Activated T-cell treated with anti-CD3 and anti-CD28 coated beads, Interleukin-2, amount 50 U/mL, for 24 hours (primary cell): ENCODE data around the gene SH3RF2.

Experiments
- DNase-seq: peaks from one replicate; pipeline ENCODE4 v3.0.0-alpha.2; 2020
- H3K27ac Mint-ChIP-seq: 2 replicates; pipeline ENCODE4 v1.8.0; 2020; ENCODE audit warnings: mild to moderate bottlenecking, mixed read lengths
- H3K27me3 Mint-ChIP-seq: 2 replicates; pipeline ENCODE4 v1.8.0; 2020; ENCODE audit warnings: mixed read lengths
- H3K36me3 Mint-ChIP-seq: 2 replicates; pipeline ENCODE4 v1.8.0; 2020; ENCODE audit warnings: low read depth, mixed read lengths
- H3K4me1 Mint-ChIP-seq: 2 replicates; pipeline ENCODE4 v1.8.0; 2020; ENCODE audit warnings: low read depth, mixed read lengths
- H3K4me3 Mint-ChIP-seq: 2 replicates; pipeline ENCODE4 v1.8.0; 2020; ENCODE audit warnings: mild to moderate bottlenecking, moderate library complexity, mixed read lengths
- H3K9me3 Mint-ChIP-seq: 2 replicates; pipeline ENCODE4 v1.8.0; 2020; ENCODE audit warnings: mixed read lengths

SH3RF2 gene

GRCh38 chr5:145975001-145975360 lies 38.6 kb downstream of the SH3RF2 start:
- no peak overlapping the region for H3K4me3 Mint-ChIP-seq
- no peaks in the 10 kb centered on the region for H3K36me3 Mint-ChIP-seq
- H3K4me1 Mint-ChIP-seq = peaks cover 11% of the 10 kb centered on the region
- H3K27me3 Mint-ChIP-seq = peaks cover 8% of the 10 kb centered on the region
- H3K9me3 Mint-ChIP-seq = no peaks in the 10 kb centered on the region
- DNase-seq = no peak
- no peak overlapping the region for H3K27ac Mint-ChIP-seq

DNA sequence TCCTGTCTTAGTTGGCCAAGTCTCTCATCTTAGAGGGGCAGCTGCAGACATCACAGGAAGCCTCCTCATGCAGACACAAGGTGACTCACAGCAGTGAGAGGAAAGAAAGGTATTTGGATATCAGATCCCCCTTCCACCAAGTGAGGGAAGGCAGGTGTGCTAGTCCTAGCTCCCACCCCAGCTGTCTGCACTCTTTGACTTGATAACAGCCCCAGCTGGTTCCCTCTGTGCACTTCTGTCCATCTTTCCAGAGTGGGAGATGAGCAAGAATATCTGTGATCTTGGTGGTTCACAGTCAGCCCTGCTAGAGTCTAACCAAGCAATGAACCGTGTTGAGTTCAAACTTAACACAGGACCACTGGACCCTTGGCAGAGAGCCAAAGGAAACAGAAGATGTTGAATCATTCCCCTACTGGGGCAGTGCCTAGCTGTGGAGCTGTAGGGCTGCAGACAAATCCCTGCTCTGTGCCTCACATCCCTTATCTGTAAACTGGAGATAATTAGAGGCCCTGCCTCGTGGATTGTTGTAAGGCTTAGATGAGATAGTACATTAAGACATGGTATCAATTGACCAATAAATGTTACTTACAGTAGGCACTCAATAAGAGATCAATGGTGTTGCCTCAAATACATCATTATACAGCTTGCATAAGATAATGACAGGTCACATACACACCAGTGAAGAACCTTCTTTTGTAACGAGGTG lies 39.1 kb downstream of the SH3RF2 start:
- no peak overlapping the region for H3K4me3 Mint-ChIP-seq
- no peaks in the 10 kb centered on the region for H3K36me3 Mint-ChIP-seq
- peaks cover 8% of the 10 kb centered on the region for H3K27me3 Mint-ChIP-seq
- H3K4me1 Mint-ChIP-seq = peaks cover 11% of the 10 kb centered on the region
- H3K27ac Mint-ChIP-seq = no peak overlapping the region
- no peak for DNase-seq
- H3K9me3 Mint-ChIP-seq = no peaks in the 10 kb centered on the region

- DNase-seq = no peak
- Mint-ChIP-seq H3K36me3 (no peaks in the 10 kb centered on the region), H3K4me3 (no peak overlapping the region), H3K4me1 (peaks cover 11% of the 10 kb centered on the region), H3K9me3 (no peaks in the 10 kb centered on the region), H3K27ac (no peak overlapping the region), H3K27me3 (peaks cover 8% of the 10 kb centered on the region)
Measured at GRCh38 chr5:145976431-145977155, 40.2 kb downstream of the SH3RF2 start.

- no peak for DNase-seq
- H3K4me3 Mint-ChIP-seq = no peak overlapping the region
- H3K4me1 Mint-ChIP-seq = peaks cover 11% of the 10 kb centered on the region
- H3K27ac Mint-ChIP-seq = no peak overlapping the region
- H3K9me3 Mint-ChIP-seq = no peaks in the 10 kb centered on the region
- no peaks in the 10 kb centered on the region for H3K36me3 Mint-ChIP-seq
- peaks cover 6% of the 10 kb centered on the region for H3K27me3 Mint-ChIP-seq
Measured at GRCh38 chr5:145978171-145978570, 41.8 kb downstream of the SH3RF2 start.

GRCh38 chr5:145978708-145979107 lies 42.3 kb downstream of the SH3RF2 start:
- peaks cover 11% of the 10 kb centered on the region for H3K4me1 Mint-ChIP-seq
- no peaks in the 10 kb centered on the region for H3K9me3 Mint-ChIP-seq
- no peak overlapping the region for H3K27ac Mint-ChIP-seq
- peaks cover 3% of the 10 kb centered on the region for H3K27me3 Mint-ChIP-seq
- no peak for DNase-seq
- H3K36me3 Mint-ChIP-seq = no peaks in the 10 kb centered on the region
- H3K4me3 Mint-ChIP-seq = no peak overlapping the region

DNA sequence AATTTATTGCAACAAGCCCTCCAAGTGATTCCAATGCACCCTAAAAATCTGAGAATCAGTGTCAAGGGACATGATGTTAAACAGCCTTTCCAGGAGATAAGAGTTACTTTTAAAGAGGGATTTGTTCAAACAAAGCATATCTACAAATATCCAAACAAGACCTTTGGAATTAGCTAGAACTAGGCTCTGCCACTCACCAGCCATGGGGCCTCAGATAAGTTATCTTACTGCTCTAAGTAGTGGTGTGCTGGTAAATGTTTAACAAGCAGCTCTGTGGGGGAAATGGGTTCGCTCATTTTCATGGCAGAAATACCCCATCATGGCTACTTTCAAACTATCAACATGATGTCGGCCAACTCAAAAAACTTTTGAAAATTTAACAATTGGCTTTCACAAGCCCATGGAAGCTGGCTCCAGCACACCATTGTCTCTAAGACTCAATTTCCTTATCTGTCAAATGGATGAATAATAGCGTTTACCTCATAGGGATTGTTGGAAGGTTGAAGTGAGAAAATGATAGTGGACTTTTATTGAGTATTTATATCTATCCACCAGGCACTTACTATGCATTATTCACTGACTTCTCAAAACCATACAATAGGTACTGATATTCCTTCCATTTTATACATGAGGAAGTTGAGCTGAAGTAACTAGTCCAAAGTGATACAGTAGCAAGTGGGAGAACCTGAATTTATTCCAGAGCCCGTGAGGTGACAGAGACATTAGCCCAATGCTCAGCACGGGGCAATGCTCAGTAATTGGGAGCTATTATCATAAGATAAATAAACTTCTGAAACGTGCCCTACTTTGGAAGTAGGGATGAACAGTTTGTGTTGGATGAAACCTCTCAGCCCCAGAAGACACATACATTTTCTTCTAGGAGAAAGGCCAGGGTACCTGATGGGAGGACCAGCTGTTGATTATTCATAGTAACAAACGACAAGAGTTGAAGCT lies 43.2 kb downstream of the SH3RF2 start:
- H3K4me3 Mint-ChIP-seq = no peak overlapping the region
- H3K36me3 Mint-ChIP-seq = no peaks in the 10 kb centered on the region
- no peak overlapping the region for H3K27ac Mint-ChIP-seq
- peaks cover 4% of the 10 kb centered on the region for H3K27me3 Mint-ChIP-seq
- H3K9me3 Mint-ChIP-seq = no peaks in the 10 kb centered on the region
- H3K4me1 Mint-ChIP-seq = peaks cover 11% of the 10 kb centered on the region
- no peak for DNase-seq

GRCh38 chr5:145980259-145980658 lies 43.9 kb downstream of the SH3RF2 start:
- no peaks in the 10 kb centered on the region for H3K9me3 Mint-ChIP-seq
- DNase-seq = no peak
- H3K27ac Mint-ChIP-seq = no peak overlapping the region
- no peak overlapping the region for H3K4me3 Mint-ChIP-seq
- H3K36me3 Mint-ChIP-seq = no peaks in the 10 kb centered on the region
- H3K27me3 Mint-ChIP-seq = peaks cover 4% of the 10 kb centered on the region
- H3K4me1 Mint-ChIP-seq = peaks cover 11% of the 10 kb centered on the region

- Mint-ChIP-seq H3K27me3 (peaks cover 4% of the 10 kb centered on the region), H3K9me3 (no peaks in the 10 kb centered on the region), H3K36me3 (no peaks in the 10 kb centered on the region), H3K4me3 (no peak overlapping the region), H3K4me1 (peaks cover 8% of the 10 kb centered on the region), H3K27ac (no peak overlapping the region)
- no peak for DNase-seq
Measured at GRCh38 chr5:145980718-145981117, 44.3 kb downstream of the SH3RF2 start.

DNA sequence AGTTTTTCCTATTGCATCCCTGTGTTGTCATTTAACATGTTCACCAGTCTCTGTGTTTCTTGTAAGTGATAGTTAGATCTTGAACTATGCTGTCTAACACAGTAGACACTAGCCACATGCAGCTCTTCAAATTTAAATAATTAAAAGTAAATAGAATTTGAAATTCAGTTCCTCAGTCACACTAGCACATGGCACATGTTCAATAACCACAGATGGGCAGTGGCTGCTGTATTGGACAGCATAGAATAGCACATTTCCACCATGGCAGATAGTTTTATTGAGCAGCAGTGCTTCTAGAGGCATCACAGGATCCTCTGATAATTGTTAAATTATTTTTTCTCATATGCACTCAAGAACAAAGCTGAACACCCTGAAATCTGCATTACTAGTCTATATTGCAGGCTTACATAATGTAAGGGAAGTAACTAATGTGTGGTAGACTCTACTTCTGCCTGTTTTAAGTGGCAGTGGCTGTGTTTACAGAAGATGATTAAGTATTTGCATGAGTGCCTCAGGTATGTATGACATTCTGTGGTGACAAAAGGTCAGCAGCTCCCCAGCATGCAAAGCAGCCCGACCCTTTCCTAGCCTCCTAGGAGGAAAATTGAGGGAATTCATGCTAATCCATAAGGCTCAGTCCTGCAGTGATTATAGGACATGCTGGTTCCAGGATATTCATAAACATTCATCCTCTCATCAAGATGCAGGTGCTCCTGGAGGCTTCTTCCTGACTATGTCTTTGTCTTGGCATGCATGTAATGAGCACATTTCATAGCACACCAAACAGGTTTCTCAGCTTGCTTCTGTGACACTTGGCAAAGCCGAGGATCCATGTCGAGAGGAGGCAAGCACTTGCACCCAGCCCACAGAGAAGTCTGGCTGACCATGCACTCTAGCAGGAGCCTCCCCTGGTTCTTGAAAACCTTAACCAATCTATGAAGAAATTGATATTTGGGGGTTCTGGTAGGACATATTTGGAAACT lies 45.5 kb downstream of the SH3RF2 start:
- no peaks in the 10 kb centered on the region for H3K9me3 Mint-ChIP-seq
- no peaks in the 10 kb centered on the region for H3K4me1 Mint-ChIP-seq
- H3K36me3 Mint-ChIP-seq = no peaks in the 10 kb centered on the region
- no peak overlapping the region for H3K4me3 Mint-ChIP-seq
- no peak for DNase-seq
- H3K27ac Mint-ChIP-seq = no peak overlapping the region
- peaks cover 6% of the 10 kb centered on the region for H3K27me3 Mint-ChIP-seq

DNA sequence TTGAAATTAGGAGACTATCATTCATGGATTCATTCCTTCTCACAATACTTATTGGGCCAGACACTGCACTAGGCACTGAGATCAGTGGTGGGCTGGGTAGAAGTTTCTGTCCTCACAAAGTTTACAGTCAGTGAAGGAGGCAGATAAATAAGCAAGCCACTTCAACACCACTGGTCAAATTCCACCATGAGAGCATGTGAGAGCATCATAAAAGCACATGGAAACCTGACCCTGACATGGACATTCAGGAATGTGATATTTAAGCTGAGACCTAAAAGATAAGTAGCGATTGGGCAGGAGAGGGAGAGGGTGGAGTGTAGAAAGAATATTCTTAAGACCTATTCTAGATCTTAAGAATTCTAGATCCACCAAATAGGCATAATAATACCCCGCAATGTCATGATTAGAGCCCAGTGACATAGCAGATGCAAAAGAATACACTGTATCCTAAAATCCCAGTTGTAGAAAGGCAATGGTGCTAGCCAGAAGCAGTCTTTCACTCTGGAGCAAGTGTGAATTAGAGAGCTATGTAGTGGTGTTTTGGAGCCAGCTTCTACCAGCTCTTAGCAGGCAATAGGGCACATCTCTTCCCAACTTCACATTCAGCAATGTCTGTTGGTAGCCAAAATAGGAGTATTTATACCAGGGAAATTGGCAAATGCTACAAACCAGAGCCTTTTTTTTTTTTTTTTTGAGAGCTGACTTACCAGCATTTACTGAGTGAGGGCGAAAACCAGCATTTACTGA lies 46.4 kb downstream of the SH3RF2 start:
- Mint-ChIP-seq H3K27ac (no peak overlapping the region), H3K36me3 (no peaks in the 10 kb centered on the region), H3K9me3 (no peaks in the 10 kb centered on the region), H3K4me1 (no peaks in the 10 kb centered on the region), H3K4me3 (no peak overlapping the region), H3K27me3 (peaks cover 6% of the 10 kb centered on the region)
- no peak for DNase-seq

GRCh38 chr5:145983446-145983845 lies 47.1 kb downstream of the SH3RF2 start:
- H3K36me3 Mint-ChIP-seq = no peaks in the 10 kb centered on the region
- H3K27me3 Mint-ChIP-seq = peaks cover 6% of the 10 kb centered on the region
- DNase-seq = no peak
- no peak overlapping the region for H3K27ac Mint-ChIP-seq
- H3K4me3 Mint-ChIP-seq = no peak overlapping the region
- H3K9me3 Mint-ChIP-seq = no peaks in the 10 kb centered on the region
- no peaks in the 10 kb centered on the region for H3K4me1 Mint-ChIP-seq

DNA sequence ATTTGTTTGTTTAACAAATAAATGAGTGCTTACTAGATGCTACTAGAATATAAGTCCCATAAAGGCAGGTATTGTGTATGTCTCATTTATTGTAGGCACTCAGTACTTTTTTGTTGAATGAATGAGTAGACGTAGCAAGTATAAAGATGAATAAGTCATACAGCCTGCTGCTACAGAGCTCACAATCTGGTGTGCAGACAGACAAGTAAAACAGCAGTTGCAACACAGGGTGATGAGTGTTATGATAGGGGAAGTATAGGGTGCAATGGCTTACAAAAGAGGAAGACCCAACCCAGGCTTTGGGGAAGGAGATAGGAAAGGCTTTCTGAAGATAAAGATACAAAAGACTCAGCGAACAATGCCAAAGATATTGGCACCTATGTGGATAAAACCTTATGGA lies 47.7 kb downstream of the SH3RF2 start:
- no peak for DNase-seq
- H3K27me3 Mint-ChIP-seq = peaks cover 6% of the 10 kb centered on the region
- H3K27ac Mint-ChIP-seq = no peak overlapping the region
- no peak overlapping the region for H3K4me3 Mint-ChIP-seq
- H3K4me1 Mint-ChIP-seq = no peaks in the 10 kb centered on the region
- no peaks in the 10 kb centered on the region for H3K9me3 Mint-ChIP-seq
- H3K36me3 Mint-ChIP-seq = no peaks in the 10 kb centered on the region

DNA sequence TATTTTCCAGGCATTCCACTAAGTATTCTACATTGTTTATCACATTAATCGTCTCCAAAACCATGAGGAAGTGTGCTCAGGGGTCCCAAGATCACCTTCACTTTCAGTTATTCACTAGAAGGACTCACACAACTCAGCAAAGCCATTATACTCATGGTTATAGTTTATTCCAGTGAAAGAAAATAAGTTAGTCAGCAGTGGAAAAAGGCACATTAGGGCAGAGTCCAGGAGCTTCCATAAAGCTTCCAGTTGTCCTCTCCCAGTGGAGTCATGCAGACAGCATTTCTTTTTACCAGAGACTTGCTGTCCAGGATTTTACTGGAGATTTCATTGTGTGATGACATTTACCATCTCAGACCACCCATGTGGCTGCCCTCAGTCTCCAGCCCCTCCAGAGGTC lies 51.5 kb downstream of the SH3RF2 start:
- no peaks in the 10 kb centered on the region for H3K36me3 Mint-ChIP-seq

More for the DNA sequence above, 51.5 kb downstream of the SH3RF2 start:
- no peak for DNase-seq
- Mint-ChIP-seq H3K9me3 (peaks cover 2% of the 10 kb centered on the region), H3K27me3 (peaks cover 6% of the 10 kb centered on the region), H3K4me1 (no peaks in the 10 kb centered on the region), H3K4me3 (no peak overlapping the region), H3K27ac (no peak overlapping the region)
